ENCODE measurements around the gene C1QA. TPM values are rescaled to one million over a fixed set of nuclear protein-coding genes. Genes with fewer than 3 reads are reported as not detected.

The C1QA gene
- polyA plus RNA-seq, 1 donor (not counting 4 experiments of a cell fraction or from before 2014, with no cell fraction given), result not detected

DNA sequence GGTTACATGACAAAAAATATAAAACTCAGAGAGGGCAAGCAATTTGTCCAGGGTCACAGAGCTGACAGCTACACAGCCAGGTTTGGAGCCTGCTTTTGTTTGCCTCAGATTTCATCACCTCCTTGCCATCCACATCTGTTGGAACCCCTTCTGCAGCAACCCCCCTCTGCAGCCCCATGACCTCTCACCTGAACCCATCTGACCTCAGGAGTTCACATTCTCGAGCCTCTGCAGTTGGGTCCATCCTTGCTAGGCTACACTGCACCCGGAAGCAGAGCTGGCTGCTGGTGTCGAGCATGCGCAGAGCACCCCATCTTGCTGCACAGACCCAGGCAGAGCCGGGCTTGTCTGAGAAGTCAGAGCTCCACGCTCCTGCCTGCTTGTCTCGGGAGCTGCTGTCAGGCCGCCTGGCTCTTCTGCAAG, 26.6 kb downstream of the C1QA start:
- H3K9me3 ChIP-seq (ENCODE audit: control insufficient read depth, low read depth, low read length), result no peaks in the 10 kb centered on the region
- no peaks in the 10 kb centered on the region for H3K27me3 ChIP-seq (ENCODE audit: control insufficient read depth, extremely low read depth, insufficient read depth, low read length)
- no peak overlapping the region for H3K4me2 ChIP-seq (ENCODE audit: control insufficient read depth, extremely low read depth, insufficient read depth, low read depth, low read length)
- DNase-seq (ENCODE audit: low read depth, low spot score), result no peak
- dilution Hi-C loops (cut with MboI; ENCODE audit: extremely low pct_ligation_motif_present, low sequenced_read_pairs), result no loop called here
- no peaks in the 10 kb centered on the region for H3K79me2 ChIP-seq (ENCODE audit: control insufficient read depth, insufficient read depth, low read length)
- no peak overlapping the region for H3K27ac ChIP-seq (ENCODE audit: control insufficient read depth, insufficient read depth, low read length)
- H2AFZ ChIP-seq (ENCODE audit: control insufficient read depth, low read length), result no peak overlapping the region
- H3K9me1 ChIP-seq (ENCODE audit: control insufficient read depth, extremely low read depth, insufficient read depth, low read length), result peaks cover 2% of the 10 kb centered on the region
- H3K4me1 ChIP-seq (ENCODE audit: control insufficient read depth, extremely low read depth, insufficient read depth, low read length), result no peaks in the 10 kb centered on the region
- H3K9ac ChIP-seq (ENCODE audit: control insufficient read depth, extremely low read depth, insufficient read depth, low read length), result no peak overlapping the region
- TF ChIP-seq EZH2 (IDR thresholded peaks at IDR 0.05; ENCODE audit: low read length) (no peak), CTCF (optimal IDR thresholded peaks at IDR 0.05 in 1 of 3, IDR thresholded peaks at IDR 0.05 in 1 of 3, conservative IDR thresholded peaks at IDR 0.05 in 1 of 3; ENCODE audit: extremely low read depth in 1 of 3, insufficient read depth in 2 of 3, low read length in 3 of 3) (no peak)
- H4K20me1 ChIP-seq (ENCODE audit: control insufficient read depth, extremely low read depth, insufficient read depth, low read length), result peaks cover 5% of the 10 kb centered on the region
- no peak for FAIRE-seq
- no peak overlapping the region for H3K4me3 ChIP-seq (ENCODE audit: control insufficient read depth in 2 of 3, extremely low read depth in 1 of 3, insufficient read depth in 2 of 3, low read depth in 1 of 3, low read length in 3 of 3)
- no peaks in the 10 kb centered on the region for H3K36me3 ChIP-seq (ENCODE audit: control insufficient read depth in 2 of 2, extremely low read depth in 1 of 2, insufficient read depth in 2 of 2, low read length in 2 of 2)

GRCh38 chr1:22665752-22666151, 29.3 kb downstream of the C1QA start:
- TF ChIP-seq CTCF (optimal IDR thresholded peaks at IDR 0.05 in 1 of 3, IDR thresholded peaks at IDR 0.05 in 1 of 3, conservative IDR thresholded peaks at IDR 0.05 in 1 of 3; ENCODE audit: extremely low read depth in 1 of 3, insufficient read depth in 2 of 3, low read length in 3 of 3), result peak; percentile 38 to 73 (median 53)
- no peak for TF ChIP-seq EZH2 (IDR thresholded peaks at IDR 0.05; ENCODE audit: low read length)
- no peak overlapping the region for H3K4me3 ChIP-seq (ENCODE audit: control insufficient read depth in 2 of 3, extremely low read depth in 1 of 3, insufficient read depth in 2 of 3, low read depth in 1 of 3, low read length in 3 of 3)
- no peak overlapping the region for H2AFZ ChIP-seq (ENCODE audit: control insufficient read depth, low read length)
- DNase-seq (ENCODE audit: low read depth, low spot score) (no peak), FAIRE-seq (no peak)
- no peak overlapping the region for H3K4me2 ChIP-seq (ENCODE audit: control insufficient read depth, extremely low read depth, insufficient read depth, low read depth, low read length)
- dilution Hi-C loops (cut with MboI; ENCODE audit: extremely low pct_ligation_motif_present, low sequenced_read_pairs), result no loop called here
- H3K36me3 ChIP-seq (ENCODE audit: control insufficient read depth in 2 of 2, extremely low read depth in 1 of 2, insufficient read depth in 2 of 2, low read length in 2 of 2), result no peaks in the 10 kb centered on the region
- no peak overlapping the region for H3K9ac ChIP-seq (ENCODE audit: control insufficient read depth, extremely low read depth, insufficient read depth, low read length)
- no peaks in the 10 kb centered on the region for H3K4me1 ChIP-seq (ENCODE audit: control insufficient read depth, extremely low read depth, insufficient read depth, low read length)
- peaks cover 5% of the 10 kb centered on the region for H4K20me1 ChIP-seq (ENCODE audit: control insufficient read depth, extremely low read depth, insufficient read depth, low read length)
- peaks cover 6% of the 10 kb centered on the region for H3K27me3 ChIP-seq (ENCODE audit: control insufficient read depth, extremely low read depth, insufficient read depth, low read length)
- H3K9me3 ChIP-seq (ENCODE audit: control insufficient read depth, low read depth, low read length), result no peaks in the 10 kb centered on the region
- peaks cover 2% of the 10 kb centered on the region for H3K9me1 ChIP-seq (ENCODE audit: control insufficient read depth, extremely low read depth, insufficient read depth, low read length)
- H3K79me2 ChIP-seq (ENCODE audit: control insufficient read depth, insufficient read depth, low read length), result no peaks in the 10 kb centered on the region
- no peak overlapping the region for H3K27ac ChIP-seq (ENCODE audit: control insufficient read depth, insufficient read depth, low read length)

All from keratinocyte (primary cell).